GM12891 (cell line): ENCODE data around the gene MAP7D3.

Experiments
- PAX5 ChIP-seq: IDR thresholded peaks from 2 replicates; pipeline ENCODE4 v1.6.1; 2011; ENCODE audit warnings: low read length, moderate library complexity, mild to moderate bottlenecking; ENCODE audit not compliant: insufficient read depth, severe bottlenecking
- POLR2A ChIP-seq: IDR thresholded peaks from 2 replicates; pipeline ENCODE4 v1.6.1; 2011; ENCODE audit warnings: low read depth, low read length, control low read depth
- POLR2AphosphoS5 ChIP-seq: IDR thresholded peaks from 2 replicates; pipeline ENCODE4 v1.6.1; 2011; ENCODE audit warnings: low read depth, low read length, control low read depth
- POU2F2 ChIP-seq: IDR thresholded peaks from 2 replicates; pipeline ENCODE4 v1.6.1; 2011; ENCODE audit warnings: low read depth, mild to moderate bottlenecking, control low read depth, low read length, moderate library complexity
- SPI1 ChIP-seq: IDR thresholded peaks from 2 replicates; pipeline ENCODE4 v1.6.1; 2011; ENCODE audit warnings: low read depth, low read length, control low read depth
- TAF1 ChIP-seq: IDR thresholded peaks from 2 replicates; pipeline ENCODE4 v1.6.1; 2011; ENCODE audit warnings: low read depth, low read length, control low read depth

- TF ChIP-seq TAF1, result no peak
- no peak for TF ChIP-seq SPI1
- TF ChIP-seq POLR2A, result no peak
- TF ChIP-seq POLR2AphosphoS5, result no peak
- TF ChIP-seq PAX5, result no peak
- TF ChIP-seq POU2F2, result no peak
Measured at GRCh38 chrX:136200466-136200865, 50.7 kb downstream of the MAP7D3 start.
